IMR-90 (cell line): ENCODE results near the gene ADRA2B. TPM values are rescaled to one million over a fixed set of nuclear protein-coding genes. Genes with fewer than 3 reads are reported as not detected.

Experiments
- ATAC-seq: fragments of 200-7000 bp; cut with Tn5 transposase; 2 replicates; pipeline ENCODE4 v1.9.1; 2020; ENCODE audit warnings: low read depth, mild to moderate bottlenecking, moderate library complexity
- BruUV-seq: library from RNA; stranded (reverse); fragments of 400-500 nt; replicated peaks from 2 replicates; lab custom pipeline; 2021; lab: Mats Ljungman, UMichigan
- CTCF ChIA-PET: fragments of 300-600 bp; formaldehyde crosslinking; extraction: SDS; loops from one replicate; lab custom pipeline; 2021; ENCODE audit warnings: antibody characterized with exemption; lab: Yijun Ruan, JAX
- POLR2A ChIA-PET: fragments of 300-600 bp; sonication (Branson Sonifier 250); formaldehyde crosslinking; loops from one replicate; lab custom pipeline; 2022; ENCODE audit warnings: antibody characterized with exemption; ENCODE audit not compliant: unreplicated experiment; lab: Charles Lee
- DNase-seq: peaks from one replicate; pipeline ENCODE4 v3.0.0; 2013
- H2AFZ ChIP-seq: replicated peaks from 2 replicates; pipeline ENCODE3; 2013; ENCODE audit warnings: low read length, mild to moderate bottlenecking; ENCODE audit not compliant: poor library complexity
- H2AK5ac ChIP-seq: 2 replicates; pipeline ENCODE4 v1.6.1; 2013; ENCODE audit warnings: low read depth, low read length, inconsistent platforms
- H2AK9ac ChIP-seq: replicated peaks from 2 replicates; pipeline ENCODE3; 2013; ENCODE audit warnings: mild to moderate bottlenecking, low read depth, low read length, moderate library complexity; ENCODE audit not compliant: poor library complexity
- H2BK120ac ChIP-seq: 2 replicates; pipeline ENCODE4 v1.6.1; 2013; ENCODE audit warnings: low read depth, low read length, inconsistent platforms
- H2BK15ac ChIP-seq: 3 replicates; pipeline ENCODE4 v1.6.1; 2013; ENCODE audit warnings: low read depth, low read length, inconsistent platforms
- H2BK20ac ChIP-seq: 2 replicates; pipeline ENCODE4 v1.6.1; 2013; ENCODE audit warnings: low read depth, mild to moderate bottlenecking, inconsistent platforms, low read length, moderate library complexity
- H2BK5ac ChIP-seq: 2 replicates; pipeline ENCODE4 v1.6.1; 2013; ENCODE audit warnings: mild to moderate bottlenecking, low read depth, low read length, inconsistent platforms; ENCODE audit not compliant: poor library complexity, severe bottlenecking
- H3K14ac ChIP-seq: replicated peaks from 2 replicates; pipeline ENCODE4 v1.6.1; 2013; ENCODE audit warnings: low read depth, low read length, inconsistent platforms
- H3K18ac ChIP-seq: 2 replicates; pipeline ENCODE4 v1.6.1; 2013; ENCODE audit warnings: low read depth, low read length, control low read depth
- H3K23ac ChIP-seq: 2 replicates; pipeline ENCODE4 v1.6.1; 2013; ENCODE audit warnings: low read depth, low read length, inconsistent platforms
- H3K27ac ChIP-seq: 2 replicates; pipeline ENCODE4 v1.5.1; 2013; ENCODE audit warnings: mild to moderate bottlenecking, control low read depth, low read length; ENCODE audit not compliant: insufficient read depth
- H3K27me3 ChIP-seq: 2 replicates; pipeline ENCODE4 v1.6.1; 2013; ENCODE audit warnings: low read length; ENCODE audit not compliant: control insufficient read depth, insufficient read depth
- H3K36me3 ChIP-seq: 2 replicates; pipeline ENCODE4 v1.6.1; 2013; ENCODE audit warnings: low read length, mixed read lengths; ENCODE audit not compliant: control insufficient read depth, insufficient read depth
- H3K4ac ChIP-seq: 2 replicates; pipeline ENCODE4 v1.6.1; 2013; ENCODE audit warnings: low read depth, low read length, inconsistent platforms
- H3K4me1 ChIP-seq: 2 replicates; pipeline ENCODE4 v1.6.1; 2013; ENCODE audit warnings: low read length, mixed read lengths; ENCODE audit not compliant: control insufficient read depth, insufficient read depth
- H3K4me2 ChIP-seq: 2 replicates; pipeline ENCODE4 v1.6.1; 2013; ENCODE audit warnings: low read depth, mild to moderate bottlenecking, control low read depth, low read length, moderate library complexity
- H3K4me3 ChIP-seq: 2 replicates; pipeline ENCODE4 v1.5.1; 2013; ENCODE audit warnings: low read depth, mild to moderate bottlenecking, control low read depth, low read length, moderate library complexity; ENCODE audit not compliant: insufficient read depth
- H3K56ac ChIP-seq: 2 replicates; pipeline ENCODE4 v1.6.1; 2013; ENCODE audit warnings: low read length, inconsistent platforms; ENCODE audit not compliant: insufficient read depth; ENCODE audit errors: extremely low read depth
- H3K79me1 ChIP-seq, 2 experiments: 2 replicates each; pipeline ENCODE4 v1.6.1; 2013; ENCODE audit warnings: low read length in 2 of 2, inconsistent platforms in 1 of 2, low read depth in 1 of 2
- H3K9ac ChIP-seq: 2 replicates; pipeline ENCODE4 v1.6.1; 2013; ENCODE audit warnings: low read depth, low read length, control low read depth
- H3K9me1 ChIP-seq: 2 replicates; pipeline ENCODE4 v1.6.1; 2013; ENCODE audit warnings: low read length, inconsistent platforms; ENCODE audit not compliant: insufficient read depth
- H3K9me3 ChIP-seq: 2 replicates; pipeline ENCODE4 v1.6.1; 2013; ENCODE audit warnings: low read length; ENCODE audit not compliant: control insufficient read depth, insufficient read depth
- H4K20me1 ChIP-seq: 2 replicates; pipeline ENCODE4 v1.6.1; 2013; ENCODE audit warnings: low read length, inconsistent platforms; ENCODE audit not compliant: insufficient read depth
- H4K5ac ChIP-seq: 2 replicates; pipeline ENCODE4 v1.6.1; 2013; ENCODE audit warnings: mild to moderate bottlenecking, low read depth, low read length, control low read depth
- H4K8ac ChIP-seq, 2 experiments: 2 replicates each; pipeline ENCODE4 v1.6.1; 2013; ENCODE audit warnings: low read depth in 2 of 2, low read length in 2 of 2, control low read depth in 1 of 2, inconsistent platforms in 1 of 2
- H4K91ac ChIP-seq: 2 replicates; pipeline ENCODE4 v1.6.1; 2013; ENCODE audit warnings: low read depth, low read length, inconsistent platforms; ENCODE audit not compliant: insufficient read depth
- BHLHE40 ChIP-seq: fragments of 150-350 bp; IDR thresholded peaks from 2 replicates; pipeline ENCODE4 v1.6.1; 2016; ENCODE audit warnings: mild to moderate bottlenecking, low read depth, low read length
- CEBPB ChIP-seq: IDR thresholded peaks from 2 replicates; pipeline ENCODE4 v1.6.1; 2012; ENCODE audit warnings: low read depth, low read length, improper control_type of control experiment
- CHD1 ChIP-seq: IDR thresholded peaks from 2 replicates; pipeline ENCODE4 v1.6.1; 2012; ENCODE audit warnings: low read depth, low read length, improper control_type of control experiment
- FOS ChIP-seq: fragments of 150-350 bp; IDR thresholded peaks from 2 replicates; pipeline ENCODE4 v1.6.1; 2016; ENCODE audit warnings: low read depth, low read length
- MAFK ChIP-seq: IDR thresholded peaks from 2 replicates; pipeline ENCODE4 v1.6.1; 2012; ENCODE audit warnings: low read depth, low read length, improper control_type of control experiment
- MAZ ChIP-seq: IDR thresholded peaks from 2 replicates; pipeline ENCODE4 v1.6.1; 2012; ENCODE audit warnings: low read depth, mild to moderate bottlenecking, low read length, improper control_type of control experiment, moderate library complexity, borderline replicate concordance
- MXI1 ChIP-seq: IDR thresholded peaks from 2 replicates; pipeline ENCODE4 v1.6.1; 2012; ENCODE audit warnings: low read depth, mild to moderate bottlenecking, low read length, moderate library complexity, borderline replicate concordance
- NFE2L2 ChIP-seq: fragments of 150-350 bp; IDR thresholded peaks from 2 replicates; pipeline ENCODE4 v1.6.1; 2016; ENCODE audit warnings: low read depth, mild to moderate bottlenecking, low read length
- POLR2A ChIP-seq: IDR thresholded peaks from 2 replicates; pipeline ENCODE4 v1.6.1; 2012; ENCODE audit warnings: mild to moderate bottlenecking, low read depth, low read length
- RCOR1 ChIP-seq: IDR thresholded peaks from 2 replicates; pipeline ENCODE4 v1.6.1; 2012; ENCODE audit warnings: mild to moderate bottlenecking, low read length, improper control_type of control experiment; ENCODE audit not compliant: insufficient replicate concordance
- RFX5 ChIP-seq: IDR thresholded peaks from 2 replicates; pipeline ENCODE4 v1.8.0; 2012; ENCODE audit warnings: low read depth, mild to moderate bottlenecking, low read length, moderate library complexity
- SMC3 ChIP-seq: fragments of 150-350 bp; IDR thresholded peaks from 2 replicates; pipeline ENCODE4 v1.6.1; 2016; ENCODE audit warnings: low read depth, mild to moderate bottlenecking, antibody characterized with exemption, low read length, moderate library complexity
- whole genome bisulfite sequencing, 2 experiments: methylation state at CpG; one replicate each; pipeline versions ENCODE4 v1.1.5 to v1.1.7; 2013; ENCODE audit warnings: missing lambda C conversion rate in 2 of 2; ENCODE audit not compliant: insufficient read length in 1 of 2; ENCODE audit errors: extremely low coverage in 2 of 2; 5-methylcytosine and 5-hydroxymethylcytosine counted together
- dilution Hi-C: fragments of 300-500 bp; cut with HindIII; formaldehyde crosslinking; loops from one replicate; pipeline ENCODE4 v1.14.3; 2018; ENCODE audit warnings: low sequenced_read_pairs; ENCODE audit not compliant: unreplicated experiment
- in situ Hi-C: fragments of 300-500 bp; cut with MboI; formaldehyde crosslinking; loops from 3 replicates; pipeline ENCODE4 v1.14.3; 2019; ENCODE audit warnings: low sequenced_read_pairs, inconsistent platforms, mixed read lengths
- intact Hi-C: fragments of 100-400 bp; cut with micrococcal nuclease; formaldehyde crosslinking; loops from 2 replicates; pipeline ENCODE4 v1.10.0; 2022
- polyA plus RNA-seq, 3 experiments: library from polyadenylated mRNA; depleted of rRNA; stranded (reverse); fragments of >200 nt; gene quantifications; 2 replicates each; pipeline ENCODE4 v1.2.3, GENCODE V29; 2012; ENCODE audit warnings: low replicate concordance in 1 of 3
- total RNA-seq: library from RNA; depleted of rRNA; stranded (reverse); fragments of >200 nt; gene quantifications from 2 replicates; pipeline ENCODE4 v1.2.3, GENCODE V29; 2012
- TF ChIP-seq, protein P1 (sequence below): fragments of 150-350 bp; IDR thresholded peaks from 2 replicates; pipeline ENCODE4 v1.6.1; 2017; ENCODE audit warnings: mild to moderate bottlenecking, antibody characterized with exemption, low read length, low read depth
- TF ChIP-seq, protein P2 (sequence below): conservative IDR thresholded peaks from 2 replicates; pipeline ENCODE4 v1.5.1; 2012; ENCODE audit warnings: mild to moderate bottlenecking, low read depth, low read length, improper control_type of control experiment

ADRA2B gene
- total and polyA plus RNA-seq, 2 of the 4 experiments (the other 2 are of a cell fraction), result not detected

DNA sequence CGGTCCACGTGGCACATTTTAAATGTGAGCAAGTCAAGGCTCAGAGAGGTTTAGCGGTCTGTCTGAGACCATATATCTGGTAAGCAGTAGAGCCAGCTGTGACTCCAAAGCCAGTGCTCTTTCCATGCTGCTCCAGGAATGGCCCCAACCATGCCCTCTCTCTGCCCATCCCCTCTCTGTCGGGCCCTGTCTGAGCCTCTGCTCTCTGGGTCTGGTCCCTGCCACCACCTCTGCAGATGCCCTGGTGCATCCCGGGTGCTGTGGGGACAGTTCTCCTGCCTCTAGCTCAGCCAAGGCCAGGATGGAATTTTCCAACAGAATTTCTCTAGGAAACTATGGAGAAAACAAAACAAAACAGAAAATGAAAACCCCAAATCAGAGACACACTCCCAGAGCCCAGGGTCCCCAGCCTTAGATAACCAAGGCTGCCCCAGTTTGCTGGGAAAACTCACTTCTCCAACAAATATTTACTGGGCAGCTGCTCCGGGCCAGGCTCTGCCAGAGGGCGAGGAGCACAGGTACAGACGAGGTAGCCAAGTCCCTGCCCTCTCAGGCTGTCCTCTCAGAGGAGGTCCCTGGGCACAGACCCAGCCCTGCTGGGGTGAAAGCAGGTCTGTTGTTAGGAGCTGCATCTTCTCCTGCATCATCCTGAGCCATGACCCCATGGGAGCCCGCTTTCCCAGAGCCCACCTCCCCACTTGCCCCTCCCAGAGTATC is 9.2 kb downstream of the ADRA2B start:
- Histone ChIP-seq H3K56ac (no peak overlapping the region), H4K91ac (no peak overlapping the region), H3K14ac (no peak overlapping the region), H2BK5ac (no peak overlapping the region), H3K18ac (no peak overlapping the region), H4K8ac (no peak overlapping the region), H2AK9ac (no peak overlapping the region), H2BK120ac (no peak overlapping the region), H2BK15ac (no peak overlapping the region), H3K9me3 (peaks cover 15% of the 10 kb centered on the region), H2AK5ac (no peak overlapping the region), H3K9me1 (no peaks in the 10 kb centered on the region), H3K4me1 (no peaks in the 10 kb centered on the region; the same call in 1 of the 2 replicates), H4K20me1 (no peaks in the 10 kb centered on the region), H3K36me3 (no peaks in the 10 kb centered on the region), H2BK20ac (no peak overlapping the region), H3K4me2 (no peak overlapping the region), H3K9ac (no peak overlapping the region), H2AFZ (no peak overlapping the region), H4K5ac (no peak overlapping the region), H3K27me3 (peaks cover 55% of the 10 kb centered on the region), H3K27ac (no peak overlapping the region), H3K79me1 (no peaks in the 10 kb centered on the region), H3K23ac (no peak overlapping the region), H3K4me3 (no peak overlapping the region), H3K4ac (no peak overlapping the region)
- no TSS peak for BruUV-seq
- TF ChIP-seq FOS (no peak), POLR2A (no peak), CEBPB (no peak), BHLHE40 (no peak), RCOR1 (no peak), NFE2L2 (no peak), RFX5 (no peak), SMC3 (no peak), CHD1 (no peak), MXI1 (no peak), MAFK (no peak), MAZ (no peak)
- TF ChIP-seq, protein P1, sequence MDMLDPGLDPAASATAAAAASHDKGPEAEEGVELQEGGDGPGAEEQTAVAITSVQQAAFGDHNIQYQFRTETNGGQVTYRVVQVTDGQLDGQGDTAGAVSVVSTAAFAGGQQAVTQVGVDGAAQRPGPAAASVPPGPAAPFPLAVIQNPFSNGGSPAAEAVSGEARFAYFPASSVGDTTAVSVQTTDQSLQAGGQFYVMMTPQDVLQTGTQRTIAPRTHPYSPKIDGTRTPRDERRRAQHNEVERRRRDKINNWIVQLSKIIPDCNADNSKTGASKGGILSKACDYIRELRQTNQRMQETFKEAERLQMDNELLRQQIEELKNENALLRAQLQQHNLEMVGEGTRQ, result no peak
- TF ChIP-seq, protein P2, sequence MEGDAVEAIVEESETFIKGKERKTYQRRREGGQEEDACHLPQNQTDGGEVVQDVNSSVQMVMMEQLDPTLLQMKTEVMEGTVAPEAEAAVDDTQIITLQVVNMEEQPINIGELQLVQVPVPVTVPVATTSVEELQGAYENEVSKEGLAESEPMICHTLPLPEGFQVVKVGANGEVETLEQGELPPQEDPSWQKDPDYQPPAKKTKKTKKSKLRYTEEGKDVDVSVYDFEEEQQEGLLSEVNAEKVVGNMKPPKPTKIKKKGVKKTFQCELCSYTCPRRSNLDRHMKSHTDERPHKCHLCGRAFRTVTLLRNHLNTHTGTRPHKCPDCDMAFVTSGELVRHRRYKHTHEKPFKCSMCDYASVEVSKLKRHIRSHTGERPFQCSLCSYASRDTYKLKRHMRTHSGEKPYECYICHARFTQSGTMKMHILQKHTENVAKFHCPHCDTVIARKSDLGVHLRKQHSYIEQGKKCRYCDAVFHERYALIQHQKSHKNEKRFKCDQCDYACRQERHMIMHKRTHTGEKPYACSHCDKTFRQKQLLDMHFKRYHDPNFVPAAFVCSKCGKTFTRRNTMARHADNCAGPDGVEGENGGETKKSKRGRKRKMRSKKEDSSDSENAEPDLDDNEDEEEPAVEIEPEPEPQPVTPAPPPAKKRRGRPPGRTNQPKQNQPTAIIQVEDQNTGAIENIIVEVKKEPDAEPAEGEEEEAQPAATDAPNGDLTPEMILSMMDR, result no peak
- ChIA-PET POLR2A (interaction anchor here (0.6 kb wide), 1 partner anchor 168 kb away, joined by 3 read pairs; no protein-coding TSS in a partner anchor), CTCF (interaction anchor here (1.3 kb wide), 1 partner anchor 10 kb away, joined by 4 read pairs; no protein-coding TSS in a partner anchor)
- 82% methylated on average over 4 of the region's 9 CpGs; no CpG with 5 or more reads in 1 of the 2 experiments for WGBS, 2 experiments
- intact Hi-C loops, result no loop called here
- in situ Hi-C loops, result loop anchor here (25.0 kb wide), 1 partner anchor 95 kb away; no protein-coding TSS in a partner anchor
- ATAC-seq, result no peak
- dilution Hi-C loops, result no loop called here
- no peak for DNase-seq
